BJ (cell line): Measurements from ENCODE around the gene EIF2D. TPM values are rescaled to one million over a fixed set of nuclear protein-coding genes. Genes with fewer than 3 reads are reported as not detected.

Experiments used
- CTCF ChIA-PET: fragments of 350-600 bp; formaldehyde crosslinking; extraction: SDS; loops from one replicate; lab custom pipeline; 2021; ENCODE audit warnings: antibody characterized with exemption, inconsistent platforms; lab: Yijun Ruan, JAX
- POLR2A ChIA-PET: fragments of 300-600 bp; sonication (Branson Sonifier 250); formaldehyde crosslinking; extraction: SDS; loops from one replicate; lab custom pipeline; 2021; ENCODE audit warnings: antibody characterized with exemption; lab: Charles Lee
- DNase-seq: peaks from one replicate; pipeline ENCODE4 v3.0.0-alpha.2; 2011; ENCODE audit warnings: low read depth
- H3K27me3 ChIP-seq: 2 replicates; pipeline ENCODE4 v1.6.0; 2011; ENCODE audit warnings: low read length; ENCODE audit not compliant: control insufficient read depth, insufficient read depth
- H3K36me3 ChIP-seq: 2 replicates; pipeline ENCODE4 v1.5.1; 2011; ENCODE audit warnings: low read length; ENCODE audit not compliant: control insufficient read depth, insufficient read depth
- H3K4me3 ChIP-seq: 2 replicates; pipeline ENCODE4 v1.5.1; 2011; ENCODE audit warnings: low read depth, mild to moderate bottlenecking, control low read depth, low read length
- CTCF ChIP-seq: IDR thresholded peaks from 2 replicates; pipeline ENCODE4 v1.5.1; 2011; ENCODE audit warnings: low read depth, mild to moderate bottlenecking, control low read depth, inconsistent platforms, low read length, moderate library complexity; ENCODE audit not compliant: insufficient read depth
- polyA plus RNA-seq: library from polyadenylated mRNA; depleted of rRNA; stranded (reverse); fragments of >200 nt; gene quantifications from 2 replicates; pipeline ENCODE4 v1.2.3, GENCODE V29; 2011

Gene EIF2D
- polyA plus RNA-seq, 1 experiment, result 97.4 TPM

- POLR2A ChIA-PET, result no interaction called here
- DNase-seq, result no peak
- CTCF ChIA-PET, result interaction anchor here (0.9 to 2.8 kb wide), 2 partner anchors 12 to 51 kb away, joined by 4 to 10 read pairs; no protein-coding TSS in a partner anchor
- Histone ChIP-seq H3K27me3 (no peaks in the 10 kb centered on the region), H3K4me3 (no peak overlapping the region), H3K36me3 (peaks cover 18% of the 10 kb centered on the region)
- TF ChIP-seq CTCF, result no peak
Observed at GRCh38 chr1:206595581-206596318, 16.5 kb downstream of the EIF2D start.

- CTCF ChIA-PET, result interaction anchor here (0.7 to 2.8 kb wide), 4 partner anchors 9 to 49 kb away, joined by 3 to 10 read pairs (median 4); no protein-coding TSS in a partner anchor
- no peak for TF ChIP-seq CTCF
- no peak for DNase-seq
- Histone ChIP-seq H3K27me3 (no peaks in the 10 kb centered on the region), H3K36me3 (peaks cover 9% of the 10 kb centered on the region), H3K4me3 (no peak overlapping the region)
- POLR2A ChIA-PET, result no interaction called here
Observed at GRCh38 chr1:206593351-206593925, 18.8 kb downstream of the EIF2D start.

GRCh38 chr1:206591696-206592095 lies 20.6 kb downstream of the EIF2D start:
- CTCF ChIA-PET, result interaction anchor here (0.8 to 1.5 kb wide), 6 partner anchors 9 to 390 kb away, joined by 3 to 8 read pairs (median 3); partner anchors contain the start of gene EIF2D
- DNase-seq, result no peak
- Histone ChIP-seq H3K27me3 (no peaks in the 10 kb centered on the region), H3K36me3 (peaks cover 9% of the 10 kb centered on the region), H3K4me3 (no peak overlapping the region)
- POLR2A ChIA-PET, result no interaction called here
- TF ChIP-seq CTCF, result no peak

GRCh38 chr1:206591226-206591625 lies 21.0 kb downstream of the EIF2D start:
- no peaks in the 10 kb centered on the region for H3K27me3 ChIP-seq
- ChIA-PET POLR2A (no interaction called here), CTCF (interaction anchor here (0.8 to 1.5 kb wide), 6 partner anchors 8 to 391 kb away, joined by 3 to 8 read pairs (median 3); partner anchors contain the start of gene EIF2D)
- no peak for TF ChIP-seq CTCF
- no peak for DNase-seq
- peaks cover 9% of the 10 kb centered on the region for H3K36me3 ChIP-seq
- H3K4me3 ChIP-seq, result no peak overlapping the region

- Histone ChIP-seq H3K4me3 (no peak overlapping the region), H3K36me3 (peaks cover 7% of the 10 kb centered on the region), H3K27me3 (no peaks in the 10 kb centered on the region)
- DNase-seq, result peak; percentile 40
- ChIA-PET POLR2A (interaction anchor here (0.6 kb wide), 1 partner anchor 22 kb away, joined by 7 read pairs; no protein-coding TSS in a partner anchor), CTCF (interaction anchor here (1.5 to 7.5 kb wide), 3 partner anchors 45 to 99 kb away, joined by 7 to 150 read pairs (median 8); no protein-coding TSS in a partner anchor)
- TF ChIP-seq CTCF, result peak; percentile 21; the same call in 1 of the 2 replicates
Observed at GRCh38 chr1:206590025-206590758, 22.1 kb downstream of the EIF2D start.
